B cell (primary cell): Measurements from ENCODE around the gene RASGEF1B. TPM values are rescaled to one million over a fixed set of nuclear protein-coding genes. Genes with fewer than 3 reads are reported as not detected.

Source experiments
- ATAC-seq: fragments of 200-7000 bp; cut with Tn5 transposase; one replicate; pipeline ENCODE4 v1.10.0; 2021; ENCODE audit warnings: low read depth, mild to moderate bottlenecking, moderate number of reproducible peaks, moderate library complexity
- CTCF ChIA-PET: fragments of 350-600 bp; sonication (Branson Sonifier 250); formaldehyde crosslinking; loops from one replicate; lab custom pipeline; 2021; ENCODE audit warnings: antibody characterized with exemption, inconsistent platforms; lab: Charles Lee
- POLR2A ChIA-PET: fragments of 350-600 bp; sonication (Branson Sonifier 250); formaldehyde crosslinking; loops from one replicate; lab custom pipeline; 2021; ENCODE audit warnings: antibody characterized with exemption; lab: Charles Lee
- DNase-seq: peaks from one replicate; pipeline ENCODE4 v3.0.0; 2013
- H2AFZ ChIP-seq: 2 replicates; pipeline ENCODE4 v1.6.1; 2012; ENCODE audit warnings: mild to moderate bottlenecking, low read depth, low read length; ENCODE audit not compliant: insufficient read depth, poor library complexity, severe bottlenecking
- H3K27ac ChIP-seq, 2 donors: 1 replicate in 1 of 2; 2 replicates in 1 of 2; pipeline ENCODE4 v1.5.1; 2012 to 2013; ENCODE audit warnings: low read length in 2 of 2, mild to moderate bottlenecking in 2 of 2, moderate library complexity in 1 of 2
- H3K27me3 ChIP-seq, 4 experiments: fragments of 200-600 bp in 1 of 4; sonication (generic) in 1 of 4; replicated peaks in 1 of 4; 1 replicate in 2 of 4; 2 replicates in 2 of 4; pipeline versions ENCODE4 v1.6.1 to v1.7.0; 2013 to 2016; ENCODE audit warnings: low read length in 3 of 4, mild to moderate bottlenecking in 2 of 4, mixed read lengths in 1 of 4, moderate library complexity in 1 of 4; ENCODE audit not compliant: insufficient read depth in 4 of 4, control insufficient read depth in 3 of 4; ENCODE audit errors: control extremely low read depth in 1 of 4
- H3K36me3 ChIP-seq, 2 experiments: replicated peaks in 1 of 2; 1 replicate in 1 of 2; 2 replicates in 1 of 2; pipeline versions ENCODE4 v1.6.1 to v1.7.1; 2013; ENCODE audit warnings: low read length in 1 of 2; ENCODE audit not compliant: insufficient read depth in 2 of 2, control insufficient read depth in 1 of 2; ENCODE audit errors: control extremely low read depth in 1 of 2, extremely low read depth in 1 of 2
- H3K4me1 ChIP-seq, 2 donors: fragments of 200-600 bp in 1 of 2; sonication (generic) in 1 of 2; 1 replicate in 1 of 2; 2 replicates in 1 of 2; pipeline versions ENCODE4 v1.5.1 to v1.6.1; 2013 to 2017; ENCODE audit warnings: low read length in 2 of 2; ENCODE audit not compliant: control insufficient read depth in 2 of 2, insufficient read depth in 2 of 2
- H3K4me2 ChIP-seq: replicated peaks from 2 replicates; pipeline ENCODE3; 2012; ENCODE audit warnings: mild to moderate bottlenecking, low read depth, low read length; ENCODE audit not compliant: poor library complexity, severe bottlenecking
- H3K4me3 ChIP-seq, 5 experiments: fragments of 200-600 bp in 1 of 5; sonication (generic) in 1 of 5; 1 replicate in 3 of 5; 2 replicates in 2 of 5; pipeline versions ENCODE4 v1.5.1 to v1.7.0; 2011 to 2016; ENCODE audit warnings: low read length in 4 of 5, mild to moderate bottlenecking in 4 of 5, low read depth in 2 of 5, control low read depth in 1 of 5, moderate library complexity in 1 of 5; ENCODE audit not compliant: insufficient read depth in 1 of 5; ENCODE audit errors: control extremely low read depth in 1 of 5, extremely low read depth in 1 of 5
- H3K79me2 ChIP-seq: fragments of 200-600 bp; sonication (generic); one replicate; pipeline ENCODE4 v1.6.0; 2016; ENCODE audit warnings: low read length; ENCODE audit not compliant: control insufficient read depth, insufficient read depth
- H3K9ac ChIP-seq: fragments of 200-600 bp; sonication (generic); 2 replicates; pipeline ENCODE4 v1.6.1; 2017; ENCODE audit warnings: mild to moderate bottlenecking, low read length, moderate library complexity
- H3K9me3 ChIP-seq, 3 donors: one replicate each; pipeline versions ENCODE4 v1.6.1 to v1.7.1; 2013; ENCODE audit warnings: low read length in 2 of 3; ENCODE audit not compliant: control insufficient read depth in 2 of 3, insufficient read depth in 1 of 3; ENCODE audit errors: control extremely low read depth in 1 of 3
- H4K20me1 ChIP-seq: 2 replicates; pipeline ENCODE4 v1.6.0; 2012; ENCODE audit warnings: mild to moderate bottlenecking, low read length; ENCODE audit not compliant: insufficient read depth, control insufficient read depth, poor library complexity, severe bottlenecking
- H3K27ac Mint-ChIP-seq: one replicate; pipeline ENCODE4 v1.8.0; 2021; ENCODE audit warnings: mixed read lengths
- H3K27me3 Mint-ChIP-seq: one replicate; pipeline ENCODE4 v1.8.0; 2021; ENCODE audit warnings: mixed read lengths
- H3K4me1 Mint-ChIP-seq: one replicate; pipeline ENCODE4 v1.8.0; 2021; ENCODE audit warnings: mixed read lengths
- H3K4me3 Mint-ChIP-seq: one replicate; pipeline ENCODE4 v1.8.0; 2021; ENCODE audit warnings: mixed read lengths
- H3K9me3 Mint-ChIP-seq: one replicate; pipeline ENCODE4 v1.8.0; 2022; ENCODE audit warnings: mixed read lengths; ENCODE audit not compliant: insufficient read depth
- EZH2 ChIP-seq: IDR thresholded peaks from 2 replicates; pipeline ENCODE4 v1.6.1; 2012; ENCODE audit warnings: borderline replicate concordance, low read depth, mild to moderate bottlenecking, moderate library complexity, low read length; ENCODE audit not compliant: insufficient read depth, poor library complexity, severe bottlenecking
- WGBS: methylation state at CpG from one replicate; pipeline ENCODE4 v1.1.5; 2013; ENCODE audit warnings: missing lambda C conversion rate; ENCODE audit not compliant: insufficient coverage; 5-methylcytosine and 5-hydroxymethylcytosine counted together
- intact Hi-C: fragments of 100-400 bp; cut with micrococcal nuclease; formaldehyde crosslinking; loops from one replicate; pipeline ENCODE4 v1.10.0; 2022
- polyA plus RNA-seq: library from polyadenylated mRNA; depleted of rRNA; stranded (reverse); fragments of >200 nt; gene quantifications from 2 replicates; pipeline ENCODE4 v1.2.3, GENCODE V29; 2012
- total RNA-seq, 2 donors: library from RNA; stranded (reverse); fragments of 120-200 nt in 1 of 2; gene quantifications; 1 replicate in 1 of 2; 2 replicates in 1 of 2; pipeline versions ENCODE4 v1.2.3 to v1.2.4, GENCODE V29; 2013 to 2022
- TF ChIP-seq, protein P1 (sequence below): fragments of 200-600 bp; IDR thresholded peaks from one replicate; pipeline ENCODE4 v1.8.0; 2022; ENCODE audit warnings: antibody characterized with exemption, mild to moderate bottlenecking

The RASGEF1B gene
- total and polyA plus RNA-seq, 2 donors (not counting 1 experiment from before 2014, with no cell fraction given) = 20.4 to 130 TPM

DNA sequence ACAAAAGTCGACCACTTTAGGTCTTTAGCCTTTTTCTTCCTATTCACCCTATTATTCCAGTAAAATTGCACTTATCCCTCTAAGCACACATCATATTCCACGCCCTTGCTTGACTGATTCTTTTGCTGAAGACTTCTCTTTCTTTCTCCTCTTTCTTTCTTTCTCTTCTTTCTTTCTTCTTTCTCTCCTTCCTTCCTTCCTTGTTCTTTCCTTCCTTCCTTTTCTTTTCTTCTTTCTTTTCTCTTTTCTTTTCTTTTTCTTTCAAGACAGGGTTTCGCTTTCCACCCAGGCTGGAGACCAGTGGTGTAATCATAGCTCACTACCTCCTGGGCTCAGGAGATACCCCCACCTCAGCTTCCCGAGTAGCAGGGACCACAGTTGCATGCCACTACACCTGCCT, 61.9 kb downstream of the RASGEF1B start:
- DNase-seq (no peak), ATAC-seq (no peak)
- H3K9me3 Mint-ChIP-seq = no peaks in the 10 kb centered on the region
- no peak overlapping the region for H2AFZ ChIP-seq
- no peak overlapping the region for H3K27ac Mint-ChIP-seq
- no peak overlapping the region for H3K4me3 Mint-ChIP-seq
- H3K36me3 ChIP-seq = no peaks in the 10 kb centered on the region
- H3K79me2 ChIP-seq = no peaks in the 10 kb centered on the region
- TF ChIP-seq, protein P1, sequence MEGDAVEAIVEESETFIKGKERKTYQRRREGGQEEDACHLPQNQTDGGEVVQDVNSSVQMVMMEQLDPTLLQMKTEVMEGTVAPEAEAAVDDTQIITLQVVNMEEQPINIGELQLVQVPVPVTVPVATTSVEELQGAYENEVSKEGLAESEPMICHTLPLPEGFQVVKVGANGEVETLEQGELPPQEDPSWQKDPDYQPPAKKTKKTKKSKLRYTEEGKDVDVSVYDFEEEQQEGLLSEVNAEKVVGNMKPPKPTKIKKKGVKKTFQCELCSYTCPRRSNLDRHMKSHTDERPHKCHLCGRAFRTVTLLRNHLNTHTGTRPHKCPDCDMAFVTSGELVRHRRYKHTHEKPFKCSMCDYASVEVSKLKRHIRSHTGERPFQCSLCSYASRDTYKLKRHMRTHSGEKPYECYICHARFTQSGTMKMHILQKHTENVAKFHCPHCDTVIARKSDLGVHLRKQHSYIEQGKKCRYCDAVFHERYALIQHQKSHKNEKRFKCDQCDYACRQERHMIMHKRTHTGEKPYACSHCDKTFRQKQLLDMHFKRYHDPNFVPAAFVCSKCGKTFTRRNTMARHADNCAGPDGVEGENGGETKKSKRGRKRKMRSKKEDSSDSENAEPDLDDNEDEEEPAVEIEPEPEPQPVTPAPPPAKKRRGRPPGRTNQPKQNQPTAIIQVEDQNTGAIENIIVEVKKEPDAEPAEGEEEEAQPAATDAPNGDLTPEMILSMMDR = no peak
- TF ChIP-seq EZH2 = no peak
- WGBS = 89% methylated on average over 4 of the region's 4 CpGs
- ChIA-PET POLR2A (no interaction called here), CTCF (interaction anchor here (1.6 to 4.6 kb wide), 2 partner anchors 9 to 435 kb away, joined by 4 to 45 read pairs; no protein-coding TSS in a partner anchor)
- no peaks in the 10 kb centered on the region for H3K27me3 Mint-ChIP-seq
- no peak overlapping the region for H3K27ac ChIP-seq
- no peaks in the 10 kb centered on the region for H3K9me3 ChIP-seq
- intact Hi-C loops = loop anchor here (5.0 kb wide), 2 partner anchors 807 to 1327 kb away; no protein-coding TSS in a partner anchor
- H3K4me1 ChIP-seq = no peaks in the 10 kb centered on the region
- peaks cover 3% of the 10 kb centered on the region for H3K4me1 Mint-ChIP-seq
- no peak overlapping the region for H3K4me2 ChIP-seq
- H4K20me1 ChIP-seq = no peaks in the 10 kb centered on the region
- H3K27me3 ChIP-seq = no peaks in the 10 kb centered on the region
- no peak overlapping the region for H3K9ac ChIP-seq
- H3K4me3 ChIP-seq = no peak overlapping the region

DNA sequence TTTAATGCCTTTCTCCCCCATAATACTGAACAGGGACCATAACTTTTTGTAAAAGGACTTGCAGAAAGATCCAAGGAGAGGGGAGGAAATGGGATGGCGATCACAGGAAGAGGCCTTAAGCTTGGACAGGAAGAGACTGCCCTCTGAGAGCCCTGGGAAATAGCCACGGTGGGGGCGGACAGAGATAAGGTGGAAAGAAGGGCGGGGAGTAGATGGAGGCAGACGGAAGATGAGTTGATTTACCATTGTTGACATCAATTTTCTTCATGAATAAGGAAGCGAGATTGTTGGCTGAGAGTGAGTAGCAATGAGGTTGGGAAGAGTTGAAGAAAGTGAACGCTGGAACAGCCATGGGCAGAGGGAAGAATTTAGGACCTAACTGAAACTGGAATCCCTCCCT, 63.4 kb downstream of the RASGEF1B start:
- Histone ChIP-seq H3K79me2 (no peaks in the 10 kb centered on the region), H3K4me1 (no peaks in the 10 kb centered on the region), H3K4me3 (no peak overlapping the region), H4K20me1 (no peaks in the 10 kb centered on the region), H2AFZ (no peak overlapping the region), H3K9me3 (no peaks in the 10 kb centered on the region), H3K27me3 (no peaks in the 10 kb centered on the region), H3K27ac (no peak overlapping the region), H3K9ac (no peak overlapping the region), H3K4me2 (no peak overlapping the region), H3K36me3 (no peaks in the 10 kb centered on the region)
- ATAC-seq (no peak), DNase-seq (no peak)
- H3K4me1 Mint-ChIP-seq = peaks cover 3% of the 10 kb centered on the region
- POLR2A ChIA-PET = no interaction called here
- WGBS = 97% methylated on average over 7 of the region's 7 CpGs
- intact Hi-C loops = loop anchor here (5.0 kb wide), 2 partner anchors 809 to 1329 kb away; no protein-coding TSS in a partner anchor
- CTCF ChIA-PET = interaction anchor here (0.6 to 4.6 kb wide), 5 partner anchors 13 to 794 kb away, joined by 3 to 45 read pairs (median 5); no protein-coding TSS in a partner anchor
- TF ChIP-seq, protein P1 = no peak
- no peak for TF ChIP-seq EZH2
- no peak overlapping the region for H3K27ac Mint-ChIP-seq
- H3K4me3 Mint-ChIP-seq = no peak overlapping the region
- no peaks in the 10 kb centered on the region for H3K9me3 Mint-ChIP-seq
- H3K27me3 Mint-ChIP-seq = no peaks in the 10 kb centered on the region
